GM21423 (cell line): ENCODE measurements around the gene WASHC2C.
"Not testable (repeated sequence)": the region's sequence is repeated elsewhere in the genome, so short reads cannot be mapped to it uniquely, and the experiment has no call there.

Source experiments
- ATAC-seq: cut with Tn5 transposase; IDR thresholded peaks from one replicate; pipeline ENCODE4 v1.9.1; 2021; ENCODE audit warnings: mild to moderate bottlenecking, moderate library complexity; ENCODE audit not compliant: unreplicated experiment

The WASHC2C gene

DNA sequence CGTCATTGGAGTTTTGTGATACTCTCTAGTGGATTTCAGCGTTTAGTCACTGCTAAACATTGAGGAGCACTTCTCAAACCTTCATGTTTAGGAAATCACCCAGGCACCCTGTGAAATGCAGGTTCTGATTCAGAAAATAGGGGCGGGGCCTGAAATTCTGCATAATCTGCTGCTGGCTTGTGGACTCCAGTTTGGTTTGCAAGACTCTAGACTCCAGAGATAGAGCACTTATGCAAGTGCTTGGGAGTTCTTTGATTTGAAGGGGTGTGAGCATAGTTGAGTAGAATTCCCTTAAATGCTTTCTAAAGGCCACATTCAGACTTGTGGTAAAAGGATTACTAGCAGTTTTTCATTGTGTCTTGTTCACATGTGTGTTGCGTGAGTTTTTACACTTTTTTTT lies 41.3 kb downstream of the WASHC2C start:
- ATAC-seq, result not testable (repeated sequence)

GRCh38 chr10:45771757-45772461 lies 44.8 kb downstream of the WASHC2C start:
- ATAC-seq, result not testable (repeated sequence)

GRCh38 chr10:45786217-45786616 lies 59.2 kb downstream of the WASHC2C start:
- not testable (repeated sequence) for ATAC-seq

GRCh38 chr10:45787212-45787741 lies 60.2 kb downstream of the WASHC2C start:
- not testable (repeated sequence) for ATAC-seq

DNA sequence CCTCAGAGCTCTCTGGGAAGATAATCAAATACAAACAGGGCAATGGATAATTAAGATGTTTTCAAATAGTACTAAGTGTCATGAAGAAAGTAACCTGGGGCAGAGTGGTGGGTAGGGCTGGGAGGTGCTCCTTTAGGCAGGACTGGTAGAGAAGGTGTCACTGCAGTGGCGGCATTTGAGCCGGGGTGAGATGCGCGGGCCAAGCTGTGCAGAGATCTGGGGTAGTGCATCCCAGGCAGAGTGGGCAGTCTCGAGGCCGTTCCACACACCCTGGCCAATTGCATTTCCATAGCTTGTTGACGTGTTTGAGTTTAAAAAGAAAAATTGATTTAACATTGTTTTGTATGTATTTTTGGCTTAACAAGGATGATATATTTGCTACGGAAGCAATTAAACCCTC lies 62.9 kb downstream of the WASHC2C start:
- not testable (repeated sequence) for ATAC-seq

DNA sequence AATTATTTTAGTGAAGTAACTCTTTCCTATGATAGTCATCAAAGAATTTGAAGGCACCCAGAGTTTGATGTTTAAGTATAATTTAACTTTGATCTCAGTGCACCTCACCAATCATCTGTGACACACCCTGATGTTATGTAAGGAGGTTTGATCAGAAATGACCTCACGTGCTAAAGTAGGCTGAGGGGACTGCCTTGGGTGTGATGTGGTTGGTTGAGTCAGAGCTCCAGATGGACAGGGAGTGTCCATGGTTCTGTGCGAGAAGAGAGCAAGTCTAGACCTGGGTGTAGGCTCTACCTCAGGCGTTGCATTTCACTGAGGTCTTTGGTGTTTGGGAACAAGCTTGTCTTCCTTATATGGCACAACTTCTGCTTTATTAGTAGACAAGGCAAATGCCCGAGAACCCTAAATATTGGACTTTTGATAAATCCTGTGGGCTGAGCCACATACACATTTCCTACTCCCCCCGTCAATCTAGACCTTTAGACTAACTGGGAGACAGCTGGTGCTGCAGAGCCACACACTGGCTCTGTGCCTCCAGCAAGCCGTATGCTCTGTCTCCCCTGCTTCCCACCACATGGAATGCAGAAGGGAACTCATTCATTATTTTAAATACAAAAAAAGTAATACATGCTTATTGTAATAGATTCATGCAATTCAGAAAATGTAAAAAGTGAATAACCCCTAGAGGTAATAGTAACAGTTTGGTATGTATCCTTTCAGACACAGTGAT lies 63.8 kb downstream of the WASHC2C start:
- not testable (repeated sequence) for ATAC-seq

GRCh38 chr10:45794761-45795160 lies 67.7 kb downstream of the WASHC2C start:
- not testable (repeated sequence) for ATAC-seq

GRCh38 chr10:45803060-45804010 lies 76.3 kb downstream of the WASHC2C start:
- ATAC-seq, result not testable (repeated sequence)

DNA sequence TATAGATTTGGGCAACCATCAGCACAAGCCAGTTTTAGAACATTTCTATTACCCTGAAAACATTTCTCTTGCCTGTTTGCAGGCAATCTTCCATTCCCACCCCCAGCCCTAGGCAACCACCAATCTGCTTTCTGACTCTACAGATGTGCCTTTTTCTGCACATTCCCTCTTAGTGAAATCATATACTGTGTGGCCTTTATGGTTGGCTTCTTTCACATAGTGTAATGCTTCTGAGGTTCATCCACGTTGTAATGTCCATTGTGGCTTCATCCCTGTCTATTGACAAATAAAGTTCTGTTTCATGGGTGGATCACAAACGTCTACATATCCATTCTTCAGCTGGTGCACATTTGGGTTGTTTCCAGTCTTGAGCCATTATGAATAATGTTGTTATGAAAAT lies 77.9 kb downstream of the WASHC2C start:
- ATAC-seq, result not testable (repeated sequence)

GRCh38 chr10:45809837-45810236 lies 82.8 kb downstream of the WASHC2C start:
- ATAC-seq, result no peak

GRCh38 chr10:45811075-45811474 lies 84.0 kb downstream of the WASHC2C start:
- no peak for ATAC-seq

GRCh38 chr10:45812959-45813358 lies 85.9 kb downstream of the WASHC2C start:
- not testable (repeated sequence) for ATAC-seq

DNA sequence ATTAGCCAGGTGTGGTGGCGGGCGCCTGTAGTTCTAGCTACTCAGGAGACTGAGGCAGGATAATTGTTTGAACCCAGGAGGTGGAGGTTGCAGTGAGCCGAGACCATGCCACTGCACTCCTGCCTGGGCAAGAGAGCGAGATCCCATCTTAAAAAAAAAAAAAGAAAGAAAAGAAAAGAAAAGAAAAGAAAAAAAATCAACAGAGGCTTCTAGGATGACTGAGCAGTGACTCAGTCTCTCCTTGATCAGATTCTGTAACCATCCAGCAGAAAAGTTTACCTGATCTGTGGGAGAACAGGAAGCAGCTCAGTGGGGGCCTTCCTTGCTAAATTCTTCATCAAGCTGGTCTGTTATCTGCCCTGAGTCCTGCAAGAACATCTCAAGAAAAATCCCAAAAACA lies 87.1 kb downstream of the WASHC2C start:
- not testable (repeated sequence) for ATAC-seq

DNA sequence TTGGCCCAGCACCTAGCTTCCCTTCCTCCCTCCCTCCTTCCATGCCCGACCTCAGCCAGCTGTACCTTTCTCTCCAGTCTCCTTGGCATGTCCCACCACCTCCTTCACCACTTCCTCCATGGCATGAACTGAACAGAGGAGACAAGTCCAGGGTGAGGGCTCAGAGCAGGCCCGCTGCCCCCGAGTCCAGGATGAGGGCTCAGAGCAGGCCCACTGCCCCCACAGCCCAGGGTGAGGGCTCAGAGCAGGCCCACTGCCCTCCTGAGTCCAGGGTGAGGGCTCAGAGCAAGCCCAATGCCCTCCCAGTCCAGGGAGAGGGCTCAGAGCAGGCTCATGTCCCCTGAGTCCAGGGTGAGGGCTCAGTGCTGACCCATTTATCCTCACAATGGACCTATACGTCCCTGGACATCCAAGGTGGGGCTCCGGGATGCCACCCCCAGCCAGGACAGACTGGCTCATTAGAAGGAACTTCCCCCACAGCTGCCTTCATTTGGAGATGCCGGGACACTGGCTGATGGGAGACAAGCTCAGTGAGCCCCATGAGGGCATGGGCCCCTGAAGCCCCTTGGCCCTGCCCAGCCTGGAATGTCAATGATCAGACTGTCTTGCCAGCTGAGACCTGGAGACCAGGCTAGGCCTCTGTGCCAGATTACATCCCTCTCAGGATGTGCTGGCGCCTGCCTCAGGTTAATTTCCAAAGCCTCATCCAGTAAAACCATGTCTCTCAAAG lies 90.2 kb downstream of the WASHC2C start:
- ATAC-seq, result no peak

DNA sequence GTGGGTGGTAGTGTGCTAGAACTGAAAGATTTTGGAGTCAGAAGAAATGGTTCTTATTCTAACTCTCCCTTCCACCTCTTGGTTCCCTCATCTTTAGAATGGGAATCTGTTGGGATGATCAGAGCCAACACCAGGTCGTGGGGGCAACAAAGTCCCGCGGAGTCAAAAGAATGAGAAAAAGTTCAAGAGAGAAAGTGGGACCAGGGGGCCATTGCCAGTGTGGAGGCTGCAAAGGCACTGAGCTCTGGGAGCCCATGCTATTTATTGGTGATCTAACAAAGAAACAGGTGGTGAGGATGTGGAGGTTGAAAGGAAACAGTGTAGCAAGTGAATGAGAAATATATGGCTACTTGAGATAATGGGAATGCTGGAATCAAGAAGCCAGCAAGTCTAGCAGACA lies 90.8 kb downstream of the WASHC2C start:
- ATAC-seq, result no peak

DNA sequence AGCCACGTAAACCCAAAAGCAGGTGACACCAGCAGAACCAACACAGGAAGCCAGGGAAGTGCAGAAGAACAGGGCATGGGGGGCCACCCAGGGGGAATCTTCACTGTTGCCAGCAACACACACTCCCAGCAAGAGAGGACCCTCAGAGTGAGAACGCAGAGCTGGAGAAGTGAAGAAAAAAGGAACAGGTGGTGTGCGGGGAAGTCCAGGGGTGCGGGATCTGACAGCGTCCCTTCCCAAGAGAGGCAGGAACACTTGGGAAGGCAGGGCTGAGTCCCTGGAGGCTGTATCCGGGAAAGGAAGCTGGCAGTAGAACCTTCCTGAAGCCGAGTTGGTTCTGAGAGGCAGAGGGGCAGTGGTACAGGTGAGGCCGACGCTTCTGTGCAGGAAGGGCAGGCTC lies 92.5 kb downstream of the WASHC2C start:
- no peak for ATAC-seq

- ATAC-seq, result not testable (repeated sequence)
Observed at GRCh38 chr10:45820107-45820830, 93.2 kb downstream of the WASHC2C start.

DNA sequence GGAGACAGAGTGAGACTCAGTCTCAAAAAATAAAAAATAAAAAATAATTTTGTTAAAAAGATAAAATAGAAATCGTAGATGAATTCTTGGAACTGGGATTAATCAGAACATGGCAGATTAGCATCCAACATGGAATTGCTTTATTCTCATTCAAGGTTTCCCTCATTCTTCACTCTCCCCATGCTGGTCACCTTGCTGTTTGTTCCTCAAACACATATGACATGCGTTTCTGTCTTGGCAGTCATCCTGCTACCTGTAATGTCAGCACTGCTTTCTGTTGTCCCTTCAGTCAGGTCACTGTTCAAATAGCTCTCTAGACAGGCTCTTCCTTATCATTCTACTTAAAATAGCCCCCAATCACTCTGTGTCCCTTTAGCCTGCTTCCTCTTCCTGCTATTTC lies 95.9 kb downstream of the WASHC2C start:
- ATAC-seq, result not testable (repeated sequence)
